AG04449 (cell line): Measurements from ENCODE around the gene KRT71.
A peak's percentile ranks its signal among the peaks of the same experiment; 100 is the strongest.

Source experiments
- CTCF ChIA-PET: fragments of 350-600 bp; formaldehyde crosslinking; extraction: SDS; loops from one replicate; lab custom pipeline; 2021; ENCODE audit warnings: antibody characterized with exemption; lab: Yijun Ruan, JAX
- POLR2A ChIA-PET: fragments of 400-600, 350-600 bp; formaldehyde crosslinking; extraction: SDS; loops from one replicate; lab custom pipeline; 2020; ENCODE audit warnings: antibody characterized with exemption, inconsistent platforms; lab: Yijun Ruan, JAX
- DNase-seq: peaks from one replicate; pipeline ENCODE4 v3.0.0-alpha.2; 2010; ENCODE audit warnings: low read depth, low spot score
- H3K4me3 ChIP-seq: 2 replicates; pipeline ENCODE4 v1.5.1; 2011; ENCODE audit warnings: low read depth, mild to moderate bottlenecking, control low read depth, low read length
- TF ChIP-seq, protein P1 (sequence below): IDR thresholded peaks from one replicate; pipeline ENCODE4 v1.5.1; 2011; ENCODE audit warnings: mild to moderate bottlenecking, moderate library complexity, low read length, control low read depth, inconsistent platforms; ENCODE audit not compliant: insufficient read depth; ENCODE audit errors: missing control alignments

KRT71 gene

DNA sequence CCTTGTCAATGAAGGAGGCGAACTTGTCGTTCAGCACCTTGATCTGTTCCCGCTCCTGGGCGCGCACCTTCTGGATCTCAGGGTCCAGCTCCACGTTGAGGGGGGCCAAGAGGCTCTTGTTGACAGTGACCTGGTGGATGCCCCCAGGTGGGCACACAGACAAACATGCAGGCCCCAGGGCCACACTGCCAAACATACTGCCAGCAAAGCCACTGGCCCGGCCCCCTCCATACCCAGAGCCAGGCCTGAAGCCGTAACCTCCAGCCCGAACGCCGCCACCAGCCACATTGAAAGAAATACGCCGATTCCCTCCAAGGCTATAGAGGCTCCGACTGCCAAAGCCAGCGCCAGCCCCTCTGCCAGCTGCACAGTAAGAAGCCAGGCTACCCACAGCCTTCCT is 20.4 kb upstream of the KRT71 start:
- ChIA-PET POLR2A (no interaction called here), CTCF (interaction anchor here (0.7 to 23.1 kb wide), 5 partner anchors 9 to 306 kb away, joined by 3 to 951 read pairs (median 13); no protein-coding TSS in a partner anchor)
- TF ChIP-seq, protein P1, sequence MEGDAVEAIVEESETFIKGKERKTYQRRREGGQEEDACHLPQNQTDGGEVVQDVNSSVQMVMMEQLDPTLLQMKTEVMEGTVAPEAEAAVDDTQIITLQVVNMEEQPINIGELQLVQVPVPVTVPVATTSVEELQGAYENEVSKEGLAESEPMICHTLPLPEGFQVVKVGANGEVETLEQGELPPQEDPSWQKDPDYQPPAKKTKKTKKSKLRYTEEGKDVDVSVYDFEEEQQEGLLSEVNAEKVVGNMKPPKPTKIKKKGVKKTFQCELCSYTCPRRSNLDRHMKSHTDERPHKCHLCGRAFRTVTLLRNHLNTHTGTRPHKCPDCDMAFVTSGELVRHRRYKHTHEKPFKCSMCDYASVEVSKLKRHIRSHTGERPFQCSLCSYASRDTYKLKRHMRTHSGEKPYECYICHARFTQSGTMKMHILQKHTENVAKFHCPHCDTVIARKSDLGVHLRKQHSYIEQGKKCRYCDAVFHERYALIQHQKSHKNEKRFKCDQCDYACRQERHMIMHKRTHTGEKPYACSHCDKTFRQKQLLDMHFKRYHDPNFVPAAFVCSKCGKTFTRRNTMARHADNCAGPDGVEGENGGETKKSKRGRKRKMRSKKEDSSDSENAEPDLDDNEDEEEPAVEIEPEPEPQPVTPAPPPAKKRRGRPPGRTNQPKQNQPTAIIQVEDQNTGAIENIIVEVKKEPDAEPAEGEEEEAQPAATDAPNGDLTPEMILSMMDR: no peak
- DNase-seq: no peak
- no peak overlapping the region for H3K4me3 ChIP-seq

DNA sequence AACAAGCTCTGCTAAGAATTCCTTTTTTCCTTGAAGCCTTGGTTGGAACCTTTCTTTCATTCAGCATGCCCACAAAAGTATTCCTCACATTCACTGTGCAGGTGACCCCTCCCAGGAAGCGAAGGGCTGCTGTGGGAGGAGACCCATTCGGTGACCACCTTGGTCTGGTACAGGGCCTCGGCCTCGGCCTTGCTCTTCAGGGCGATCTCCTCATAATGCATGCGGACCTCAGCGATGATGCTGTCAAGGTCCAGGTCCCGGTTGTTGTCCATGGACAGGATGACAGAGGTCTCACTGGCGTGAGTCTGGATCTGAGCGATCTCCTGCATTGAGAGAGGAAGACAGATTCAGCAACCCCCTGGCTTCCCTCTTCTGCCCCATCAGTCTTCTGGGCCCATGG is 17.6 kb upstream of the KRT71 start:
- ChIA-PET CTCF (interaction anchor here (1.3 to 10.2 kb wide), 3 partner anchors 12 to 295 kb away, joined by 3 to 79 read pairs (median 4); no protein-coding TSS in a partner anchor), POLR2A (no interaction called here)
- no peak overlapping the region for H3K4me3 ChIP-seq
- TF ChIP-seq, protein P1: no peak
- no peak for DNase-seq

DNA sequence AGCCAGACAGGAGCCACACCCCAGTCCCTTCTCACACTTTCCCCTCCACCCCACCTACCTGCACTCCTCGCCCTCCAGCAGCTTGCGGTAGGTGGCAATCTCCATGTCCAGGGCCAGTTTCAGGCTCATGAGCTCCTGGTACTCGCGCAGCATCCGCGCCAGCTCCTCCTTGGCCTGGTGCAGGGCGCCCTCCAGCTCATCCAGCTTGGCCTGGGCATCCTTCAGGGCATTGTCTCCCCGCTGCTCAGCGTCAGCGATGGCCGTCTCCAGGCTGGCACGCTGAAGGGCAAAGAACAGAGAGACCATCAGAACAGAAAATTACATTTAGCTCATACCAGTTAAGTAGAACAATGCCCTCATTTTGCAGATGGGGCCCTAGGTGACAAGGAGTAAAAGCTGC is 15.2 kb upstream of the KRT71 start:
- ChIA-PET POLR2A (no interaction called here), CTCF (interaction anchor here (10.2 kb wide), 1 partner anchor 14 kb away, joined by 79 read pairs; no protein-coding TSS in a partner anchor)
- TF ChIP-seq, protein P1: no peak
- no peak overlapping the region for H3K4me3 ChIP-seq
- no peak for DNase-seq

DNA sequence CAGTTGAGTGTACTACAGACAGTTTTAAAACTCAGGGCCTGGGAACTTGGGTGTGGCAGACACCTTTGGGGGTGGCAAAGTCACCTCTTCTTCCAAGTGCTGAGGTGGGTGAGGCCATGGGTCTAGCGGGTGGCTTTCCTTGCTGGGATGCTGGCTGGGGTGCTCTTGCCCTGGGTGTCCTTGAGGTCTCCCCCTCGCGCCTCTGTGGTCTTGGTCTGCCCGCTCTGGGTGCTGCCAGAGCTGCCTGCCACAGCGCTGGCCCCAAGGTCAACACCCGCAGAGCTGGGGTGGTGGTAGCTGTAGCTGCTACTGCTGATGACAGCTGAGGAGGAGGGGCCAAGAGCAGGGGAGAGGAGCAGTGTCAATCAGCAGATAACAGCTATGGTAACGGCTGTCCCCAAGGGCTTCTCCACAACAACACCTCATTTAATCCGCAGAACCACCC is 13.9 kb upstream of the KRT71 start:
- CTCF ChIA-PET: interaction anchor here (1.2 to 10.2 kb wide), 3 partner anchors 15 to 194 kb away, joined by 3 to 79 read pairs (median 5); no protein-coding TSS in a partner anchor

GRCh38 chr12:52564582-52564981 is 11.6 kb upstream of the KRT71 start:
- no peak overlapping the region for H3K4me3 ChIP-seq
- no peak for DNase-seq
- POLR2A ChIA-PET: no interaction called here
- CTCF ChIA-PET: no interaction called here
- TF ChIP-seq, protein P1: no peak

More for the DNA sequence above, 13.9 kb upstream of the KRT71 start:
- POLR2A ChIA-PET: no interaction called here
- H3K4me3 ChIP-seq: no peak overlapping the region
- no peak for DNase-seq
- TF ChIP-seq, protein P1: no peak

DNA sequence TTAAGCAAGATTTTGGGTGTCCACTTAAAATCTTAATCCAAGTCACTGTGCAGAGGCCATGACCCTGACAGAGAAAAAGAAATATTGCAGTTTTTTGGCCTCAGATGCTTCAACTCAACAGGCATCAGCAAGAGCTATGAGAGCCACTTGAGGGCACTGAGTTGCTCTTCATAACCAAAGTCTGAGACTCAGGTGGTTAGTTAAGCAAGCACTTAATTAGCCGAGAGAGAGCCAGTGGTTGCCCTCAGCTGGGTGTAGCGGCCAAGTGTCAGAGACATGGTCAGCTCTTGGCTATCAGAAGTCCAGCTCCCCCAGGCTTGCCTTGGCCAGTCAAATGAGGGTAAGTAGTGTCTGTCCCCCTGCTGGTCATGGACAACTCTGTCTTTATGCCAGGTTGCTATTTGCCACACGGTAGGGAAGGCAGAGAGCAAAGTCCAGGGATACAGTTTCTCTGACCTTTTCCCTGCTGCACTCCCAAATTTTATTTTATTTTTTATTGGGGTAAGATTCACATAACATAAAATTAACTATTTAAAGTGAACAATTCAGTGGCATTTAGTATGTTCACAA is 9.0 kb upstream of the KRT71 start:
- no peak overlapping the region for H3K4me3 ChIP-seq
- CTCF ChIA-PET: interaction anchor here (1.7 kb wide), 1 partner anchor 21 kb away, joined by 6 read pairs; no protein-coding TSS in a partner anchor
- TF ChIP-seq, protein P1: peak; percentile 12
- POLR2A ChIA-PET: no interaction called here
- DNase-seq: no peak
